OCI-M1 (cell line): ENCODE data around the gene THAP12.
"Not testable (repeated sequence)": the region's sequence is repeated elsewhere in the genome, so short reads cannot be mapped to it uniquely, and the experiment has no call there.

Experiments
- DNase-seq: peaks from one replicate; lab custom pipeline; 2025; lab: John Stamatoyannopoulos, UW

The THAP12 gene

GRCh38 chr11:76380977-76381719 lies at the start of gene THAP12, which contains the start of gene GVQW3:
Gene THAP12 (minus strand): TSS chr11:76381132. CDS start chr11:76380836, 296 bp downstream.
Gene GVQW3 (plus strand): TSS chr11:76381323. CDS start chr11:76381829, 506 bp downstream.
- DNase-seq: peak; percentile 100

GRCh38 chr11:76426660-76427059 lies 45.7 kb upstream of the THAP12 start:
- no peak for DNase-seq

GRCh38 chr11:76424891-76425290 lies 44.0 kb upstream of the THAP12 start:
- DNase-seq: no peak

- DNase-seq: no peak
Measured at GRCh38 chr11:76424379-76424778, 43.4 kb upstream of the THAP12 start.

- DNase-seq: peak; percentile 88
Measured at GRCh38 chr11:76419896-76420295, 39.0 kb upstream of the THAP12 start.

- DNase-seq: no peak
Measured at GRCh38 chr11:76415073-76415472, 34.1 kb upstream of the THAP12 start.

- DNase-seq: no peak
Measured at GRCh38 chr11:76410851-76411357, 30.0 kb upstream of the THAP12 start.

- no peak for DNase-seq
Measured at GRCh38 chr11:76408171-76408965, 27.4 kb upstream of the THAP12 start.

GRCh38 chr11:76406359-76406758 lies 25.4 kb upstream of the THAP12 start:
- DNase-seq: no peak

GRCh38 chr11:76401484-76401883 lies 20.6 kb upstream of the THAP12 start:
- DNase-seq: not testable (repeated sequence)

GRCh38 chr11:76400967-76401366 lies 20.0 kb upstream of the THAP12 start:
- DNase-seq: no peak

- DNase-seq: no peak
Measured at GRCh38 chr11:76397383-76397782, 16.5 kb upstream of the THAP12 start.

- no peak for DNase-seq
Measured at GRCh38 chr11:76395296-76395695, 14.4 kb upstream of the THAP12 start.

- no peak for DNase-seq
Measured at GRCh38 chr11:76394411-76394810, 13.5 kb upstream of the THAP12 start.

GRCh38 chr11:76392870-76393269 lies 11.9 kb upstream of the THAP12 start:
- peak; percentile 67 for DNase-seq

GRCh38 chr11:76391811-76392475 lies 11.0 kb upstream of the THAP12 start:
- DNase-seq: no peak

- DNase-seq: no peak
Measured at GRCh38 chr11:76391021-76391420, 10.1 kb upstream of the THAP12 start.

GRCh38 chr11:76388408-76388807 lies 7.5 kb upstream of the THAP12 start:
- DNase-seq: no peak

- DNase-seq: no peak
Measured at GRCh38 chr11:76385903-76386302, 5.0 kb upstream of the THAP12 start.

- DNase-seq: no peak
Measured at GRCh38 chr11:76382209-76382608, 1.3 kb upstream of the THAP12 start.

GRCh38 chr11:76380159-76380976 lies 564 bp downstream of the THAP12 start:
- DNase-seq: peak; percentile 83

- no peak for DNase-seq
Measured at GRCh38 chr11:76379807-76380158, 1.1 kb downstream of the THAP12 start.
